K562 (cell line): ENCODE data around the gene PLAGL1. TPM values are rescaled to one million over a fixed set of nuclear protein-coding genes. Genes with fewer than 3 reads are reported as not detected.
A peak's percentile ranks its signal among the peaks of the same experiment; 100 is the strongest.

Source experiments
- ATAC-seq: fragments of 200-7000 bp; cut with Tn5 transposase; 3 replicates; pipeline ENCODE4 v1.9.1; 2020; ENCODE audit warnings: moderate library complexity
- BruUV-seq: library from RNA; stranded (reverse); fragments of 400-500 nt; replicated peaks from 2 replicates; lab custom pipeline; 2021; lab: Mats Ljungman, UMichigan
- CTCF ChIA-PET: fragments of 300-600 bp; formaldehyde crosslinking; extraction: SDS; loops from one replicate; lab custom pipeline; 2021; ENCODE audit warnings: low intra/inter-chr PET ratio; lab: Yijun Ruan, JAX
- POLR2A ChIA-PET: fragments of 300-600, 350-650 bp; sonication (Branson Sonifier 250); formaldehyde crosslinking; extraction: SDS; loops from one replicate; lab custom pipeline; 2021; ENCODE audit warnings: antibody characterized with exemption, inconsistent platforms; lab: Yijun Ruan, JAX
- DNase-seq, 4 experiments: peaks; one replicate each; pipeline versions ENCODE4 v3.0.0 to v3.0.0-alpha.2; 2011 to 2018; ENCODE audit warnings: low spot score in 3 of 4, mixed read lengths in 3 of 4; ENCODE audit errors: extremely low read depth in 1 of 4
- FAIRE-seq: peaks from 2 replicates; lab custom pipeline; 2011; peaks lifted over from hg19 to GRCh38; lab: Jason Lieb, UNC
- H2AFZ ChIP-seq: 2 replicates; pipeline ENCODE4 v1.6.0; 2011; ENCODE audit warnings: low read depth, low read length, control low read depth, inconsistent platforms
- H3K27ac ChIP-seq: fragments of 200-600 bp; 3 replicates; pipeline ENCODE4 v1.8.0; 2011; ENCODE audit warnings: low read depth, mild to moderate bottlenecking, control low read depth, inconsistent platforms, low read length, moderate library complexity, mixed read lengths; ENCODE audit errors: extremely low read depth
- H3K27me3 ChIP-seq, 2 experiments: fragments of 300-600 bp in 1 of 2; 2 replicates in 1 of 2; 3 replicates in 1 of 2; pipeline versions ENCODE4 v1.6.0 to v1.8.0; 2011; ENCODE audit warnings: inconsistent platforms in 2 of 2, low read length in 2 of 2, mild to moderate bottlenecking in 1 of 2, mixed read lengths in 1 of 2, moderate library complexity in 1 of 2; ENCODE audit not compliant: control insufficient read depth in 2 of 2, insufficient read depth in 2 of 2
- H3K36me3 ChIP-seq: fragments of 300-600 bp; 3 replicates; pipeline ENCODE4 v1.8.0; 2011; ENCODE audit warnings: mild to moderate bottlenecking, low read length, inconsistent platforms; ENCODE audit not compliant: control insufficient read depth, insufficient read depth
- H3K4me1 ChIP-seq, 2 experiments: fragments of 200-600 bp in 1 of 2; replicated peaks in 1 of 2; 2 replicates in 1 of 2; 3 replicates in 1 of 2; pipeline versions ENCODE4 v1.5.1 to v1.8.0; 2011; ENCODE audit warnings: inconsistent platforms in 2 of 2, low read length in 2 of 2, mild to moderate bottlenecking in 1 of 2, mixed read lengths in 1 of 2, moderate library complexity in 1 of 2; ENCODE audit not compliant: control insufficient read depth in 2 of 2, insufficient read depth in 2 of 2
- H3K4me2 ChIP-seq: 2 replicates; pipeline ENCODE4 v1.6.1; 2011; ENCODE audit warnings: low read length, control low read depth, inconsistent platforms, mixed read lengths; ENCODE audit not compliant: insufficient read depth
- H3K4me3 ChIP-seq: fragments of 200-600 bp; sonication (generic), shearing (Covaris generic); 2 replicates; pipeline ENCODE4 v1.5.1; 2016; ENCODE audit warnings: control low read depth, inconsistent platforms
- H3K79me2 ChIP-seq: fragments of 200-600 bp; 3 replicates; pipeline ENCODE4 v1.8.0; 2011; ENCODE audit warnings: low read length, inconsistent platforms; ENCODE audit not compliant: control insufficient read depth, insufficient read depth
- H3K9ac ChIP-seq, 2 experiments: 2 replicates each; pipeline versions ENCODE4 v1.6.0 to v1.6.1; 2011; ENCODE audit warnings: low read depth in 2 of 2, low read length in 2 of 2, control low read depth in 1 of 2, inconsistent platforms in 1 of 2, mild to moderate bottlenecking in 1 of 2, mixed read lengths in 1 of 2; ENCODE audit not compliant: insufficient read depth in 1 of 2
- H3K9me1 ChIP-seq: one replicate; pipeline ENCODE4 v1.6.0; 2011; ENCODE audit warnings: inconsistent platforms, mild to moderate bottlenecking, low read length, moderate library complexity; ENCODE audit not compliant: control insufficient read depth, insufficient read depth
- H3K9me3 ChIP-seq: replicated peaks from 2 replicates; pipeline ENCODE4 v1.5.1; 2011; ENCODE audit warnings: low read depth, low read length, inconsistent platforms; ENCODE audit not compliant: control insufficient read depth, insufficient read depth
- H4K20me1 ChIP-seq: replicated peaks from 2 replicates; pipeline ENCODE4 v1.6.1; 2011; ENCODE audit warnings: low read length, inconsistent platforms, mixed read lengths; ENCODE audit not compliant: control insufficient read depth, insufficient read depth
- FOXM1 ChIP-seq, 2 experiments: fragments of 450-650 bp in 1 of 2; sonication (generic) in 1 of 2; formaldehyde crosslinking in 1 of 2; IDR thresholded peaks; 2 replicates each; pipeline versions ENCODE4 v1.6.1 to v1.9.0; 2017 to 2022; ENCODE audit warnings: low read depth in 2 of 2, mild to moderate bottlenecking in 2 of 2, missing genetic modification reagents in 1 of 2, moderate library complexity in 1 of 2
- GABPA ChIP-seq: fragments of 200-800 bp; sonication (Bioruptor generic); conservative IDR thresholded peaks from 2 replicates; pipeline ENCODE4 v1.6.1; 2016; ENCODE audit warnings: low read depth, missing genetic modification characterization, missing compliant biosample characterization
- MAZ ChIP-seq, 2 experiments: fragments of 450-650 bp in 1 of 2; sonication (generic) in 1 of 2; formaldehyde crosslinking; IDR thresholded peaks in 1 of 2; conservative IDR thresholded peaks in 1 of 2; 2 replicates each; pipeline versions ENCODE4 v1.4.0 to v1.5.0; 2020; ENCODE audit warnings: mild to moderate bottlenecking in 1 of 2, missing genetic modification reagents in 1 of 2
- NCOR1 ChIP-seq: fragments of 450-650 bp; IDR thresholded peaks from 2 replicates; pipeline ENCODE4 v1.6.1; 2016; ENCODE audit warnings: mild to moderate bottlenecking, moderate library complexity
- ZNF12 ChIP-seq: sonication (generic); formaldehyde crosslinking; IDR thresholded peaks from 2 replicates; pipeline ENCODE4 v1.4.0; 2020; ENCODE audit warnings: mild to moderate bottlenecking, missing genetic modification reagents
- WGBS: fragments of 100-300 bp; shearing (Covaris generic); methylation state at CpG from one replicate; pipeline ENCODE4 v1.1.6; 2016; ENCODE audit warnings: low coverage, mixed read lengths; ENCODE audit not compliant: insufficient coverage; ENCODE audit errors: missing lambda C conversion rate; 5-methylcytosine and 5-hydroxymethylcytosine counted together
- in situ Hi-C: fragments of 300-500 bp; cut with MboI; formaldehyde crosslinking; loops from 4 replicates; pipeline ENCODE4 v1.15.0; 2018; ENCODE audit warnings: inconsistent platforms, mixed read lengths
- intact Hi-C: fragments of 100-400 bp; cut with micrococcal nuclease; formaldehyde crosslinking; loops from 2 replicates; pipeline ENCODE4 v1.14.2; 2022
- polyA plus RNA-seq, 8 experiments: library from polyadenylated mRNA; depleted of rRNA in 4 of 8; stranded (reverse) in 5 of 8; unstranded in 3 of 8; fragments of >200 nt; fragmentation: Nextera tagmentation in 2 of 8; fragmentation: Illumina TruSeq in 1 of 8; extraction: Ambion mirVana in 2 of 8; extraction: Trizol in 1 of 8; gene quantifications; 2 replicates each; pipeline versions ENCODE4 v1.2.1 to v1.2.3, GENCODE V29; 2011 to 2014; ENCODE audit warnings: inconsistent platforms in 1 of 8, missing spikeins in 1 of 8
- total RNA-seq, 7 experiments: library from RNA; depleted of rRNA in 6 of 7; stranded (reverse); fragments of >200 nt in 6 of 7; fragmentation: Illumina TruSeq in 2 of 7; extraction: Trizol in 2 of 7; gene quantifications; 2 replicates each; pipeline versions ENCODE4 v1.2.1 to v1.2.3, GENCODE V29; 2011 to 2021; ENCODE audit warnings: low replicate concordance in 1 of 7
- TF ChIP-seq, protein P1 (sequence below): fragments of 450-650 bp; formaldehyde crosslinking; IDR thresholded peaks from 2 replicates; pipeline ENCODE4 v1.4.0; 2020; ENCODE audit warnings: mild to moderate bottlenecking, moderate library complexity
- TF ChIP-seq, protein P2 (sequence below): fragments of 200-800 bp; sonication (Bioruptor generic); IDR thresholded peaks from 2 replicates; pipeline ENCODE4 v1.6.1; 2017; ENCODE audit warnings: missing genetic modification characterization, missing compliant biosample characterization
- TF ChIP-seq, protein P3 (sequence below): sonication (generic); formaldehyde crosslinking; IDR thresholded peaks from 2 replicates; pipeline ENCODE4 v1.8.0; 2022; ENCODE audit warnings: missing genetic modification reagents, mild to moderate bottlenecking, moderate library complexity, borderline replicate concordance
- TF ChIP-seq, protein P4 (sequence below), 3 experiments: fragments of 200-800 bp in 1 of 3; sonication (Bioruptor generic) in 1 of 3; sonication (generic) in 1 of 3; formaldehyde crosslinking in 1 of 3; IDR thresholded peaks; 2 replicates each; pipeline versions ENCODE4 v1.6.1 to v1.8.0; 2016 to 2022; ENCODE audit warnings: mild to moderate bottlenecking in 2 of 3, missing compliant biosample characterization in 2 of 3, missing genetic modification characterization in 2 of 3, missing genetic modification reagents in 1 of 3
- TF ChIP-seq, protein P5 (sequence below), 3 experiments: fragments of 200-800 bp in 1 of 3; fragments of 250-450 bp in 1 of 3; fragments of 450-650 bp in 1 of 3; sonication (Bioruptor Pico) in 1 of 3; sonication (Bioruptor generic) in 1 of 3; formaldehyde crosslinking in 1 of 3; IDR thresholded peaks; 2 replicates each; pipeline versions ENCODE4 v1.6.1 to v1.8.0; 2016 to 2022; ENCODE audit warnings: mild to moderate bottlenecking in 2 of 3, missing genetic modification characterization in 2 of 3, missing compliant biosample characterization in 1 of 3, moderate library complexity in 1 of 3

The PLAGL1 gene
- total and polyA plus RNA-seq, 9 of the 15 experiments (the other 6 are each of a cell fraction or from before 2014, with no cell fraction given), result 4.9 to 29.6 (median 13.2) TPM

DNA sequence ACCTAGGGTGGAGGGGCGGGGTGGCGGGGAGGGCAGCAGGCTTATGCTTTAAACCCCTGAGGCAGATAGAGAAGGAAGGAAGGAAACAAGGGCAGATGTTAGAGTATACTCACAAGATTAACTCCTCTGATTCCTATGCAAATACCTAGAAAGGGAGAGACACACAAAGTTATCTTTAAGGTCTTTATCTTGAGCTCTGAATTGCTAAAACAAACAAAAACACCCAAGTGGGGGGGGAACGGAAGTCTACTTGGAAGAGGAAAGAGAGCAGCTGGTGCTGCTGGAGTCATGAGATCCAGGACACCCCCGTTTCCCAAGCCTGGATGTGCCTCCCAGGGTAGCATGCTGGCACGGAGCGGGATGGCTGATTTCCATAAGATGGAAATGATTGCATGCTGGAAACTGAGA, 43.4 kb downstream of the PLAGL1 start:
- Histone ChIP-seq H3K36me3 (peaks cover 9% of the 10 kb centered on the region; the same call in 2 of the 3 replicates), H3K79me2 (no peaks in the 10 kb centered on the region), H3K9me3 (no peaks in the 10 kb centered on the region), H3K4me3 (no peak overlapping the region), H4K20me1 (no peaks in the 10 kb centered on the region), H3K27me3 (no peaks in the 10 kb centered on the region), H2AFZ (no peak overlapping the region), H3K27ac (no peak overlapping the region), H3K4me2 (no peak overlapping the region), H3K9me1 (no peaks in the 10 kb centered on the region), H3K9ac (no peak overlapping the region), H3K4me1 (peaks cover 0 to 14% of the 10 kb centered on the region in 2 experiments; a peak in 4 of 5 replicates)
- CTCF ChIA-PET, result no interaction called here
- DNase-seq, result peak in 2 of 4 experiments; percentile 26 to 36
- POLR2A ChIA-PET, result interaction anchor here (0.6 to 1.7 kb wide), 2 partner anchors 11 to 99 kb away, joined by 3 to 7 read pairs; no protein-coding TSS in a partner anchor
- no TSS peak for BruUV-seq
- in situ Hi-C loops, result no loop called here
- no peak for FAIRE-seq
- 22% methylated on average over 6 of the region's 6 CpGs for WGBS
- no peak for ATAC-seq
- intact Hi-C loops, result no loop called here
- TF ChIP-seq NCOR1, result peak; percentile 23; the same call in 1 of the 2 replicates
- TF ChIP-seq ZNF12 (CRISPR knock-in tag), result no peak
- TF ChIP-seq, protein P1, sequence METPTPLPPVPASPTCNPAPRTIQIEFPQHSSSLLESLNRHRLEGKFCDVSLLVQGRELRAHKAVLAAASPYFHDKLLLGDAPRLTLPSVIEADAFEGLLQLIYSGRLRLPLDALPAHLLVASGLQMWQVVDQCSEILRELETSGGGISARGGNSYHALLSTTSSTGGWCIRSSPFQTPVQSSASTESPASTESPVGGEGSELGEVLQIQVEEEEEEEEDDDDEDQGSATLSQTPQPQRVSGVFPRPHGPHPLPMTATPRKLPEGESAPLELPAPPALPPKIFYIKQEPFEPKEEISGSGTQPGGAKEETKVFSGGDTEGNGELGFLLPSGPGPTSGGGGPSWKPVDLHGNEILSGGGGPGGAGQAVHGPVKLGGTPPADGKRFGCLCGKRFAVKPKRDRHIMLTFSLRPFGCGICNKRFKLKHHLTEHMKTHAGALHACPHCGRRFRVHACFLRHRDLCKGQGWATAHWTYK (CRISPR knock-in tag), result no peak
- TF ChIP-seq, protein P2, sequence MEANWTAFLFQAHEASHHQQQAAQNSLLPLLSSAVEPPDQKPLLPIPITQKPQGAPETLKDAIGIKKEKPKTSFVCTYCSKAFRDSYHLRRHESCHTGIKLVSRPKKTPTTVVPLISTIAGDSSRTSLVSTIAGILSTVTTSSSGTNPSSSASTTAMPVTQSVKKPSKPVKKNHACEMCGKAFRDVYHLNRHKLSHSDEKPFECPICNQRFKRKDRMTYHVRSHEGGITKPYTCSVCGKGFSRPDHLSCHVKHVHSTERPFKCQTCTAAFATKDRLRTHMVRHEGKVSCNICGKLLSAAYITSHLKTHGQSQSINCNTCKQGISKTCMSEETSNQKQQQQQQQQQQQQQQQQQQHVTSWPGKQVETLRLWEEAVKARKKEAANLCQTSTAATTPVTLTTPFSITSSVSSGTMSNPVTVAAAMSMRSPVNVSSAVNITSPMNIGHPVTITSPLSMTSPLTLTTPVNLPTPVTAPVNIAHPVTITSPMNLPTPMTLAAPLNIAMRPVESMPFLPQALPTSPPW (CRISPR knock-in tag), result peak; percentile 78
- TF ChIP-seq GABPA (tag), result peak; percentile 61
- TF ChIP-seq, protein P3, sequence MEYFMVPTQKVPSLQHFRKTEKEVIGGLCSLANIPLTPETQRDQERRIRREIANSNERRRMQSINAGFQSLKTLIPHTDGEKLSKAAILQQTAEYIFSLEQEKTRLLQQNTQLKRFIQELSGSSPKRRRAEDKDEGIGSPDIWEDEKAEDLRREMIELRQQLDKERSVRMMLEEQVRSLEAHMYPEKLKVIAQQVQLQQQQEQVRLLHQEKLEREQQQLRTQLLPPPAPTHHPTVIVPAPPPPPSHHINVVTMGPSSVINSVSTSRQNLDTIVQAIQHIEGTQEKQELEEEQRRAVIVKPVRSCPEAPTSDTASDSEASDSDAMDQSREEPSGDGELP (CRISPR knock-in tag), result peak; percentile 32; the same call in 1 of the 2 replicates
- TF ChIP-seq, protein P4, sequence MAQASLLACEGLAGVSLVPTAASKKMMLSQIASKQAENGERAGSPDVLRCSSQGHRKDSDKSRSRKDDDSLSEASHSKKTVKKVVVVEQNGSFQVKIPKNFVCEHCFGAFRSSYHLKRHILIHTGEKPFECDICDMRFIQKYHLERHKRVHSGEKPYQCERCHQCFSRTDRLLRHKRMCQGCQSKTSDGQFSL (CRISPR knock-in tag; IDR thresholded peaks at IDR 0.05), result peak; percentile 75
- TF ChIP-seq, protein P4 (tag; IDR thresholded peaks at IDR 0.05), result peak in 1 of 2 experiments; percentile 52; a peak in 1 of 4 replicates
- TF ChIP-seq, protein P5, sequence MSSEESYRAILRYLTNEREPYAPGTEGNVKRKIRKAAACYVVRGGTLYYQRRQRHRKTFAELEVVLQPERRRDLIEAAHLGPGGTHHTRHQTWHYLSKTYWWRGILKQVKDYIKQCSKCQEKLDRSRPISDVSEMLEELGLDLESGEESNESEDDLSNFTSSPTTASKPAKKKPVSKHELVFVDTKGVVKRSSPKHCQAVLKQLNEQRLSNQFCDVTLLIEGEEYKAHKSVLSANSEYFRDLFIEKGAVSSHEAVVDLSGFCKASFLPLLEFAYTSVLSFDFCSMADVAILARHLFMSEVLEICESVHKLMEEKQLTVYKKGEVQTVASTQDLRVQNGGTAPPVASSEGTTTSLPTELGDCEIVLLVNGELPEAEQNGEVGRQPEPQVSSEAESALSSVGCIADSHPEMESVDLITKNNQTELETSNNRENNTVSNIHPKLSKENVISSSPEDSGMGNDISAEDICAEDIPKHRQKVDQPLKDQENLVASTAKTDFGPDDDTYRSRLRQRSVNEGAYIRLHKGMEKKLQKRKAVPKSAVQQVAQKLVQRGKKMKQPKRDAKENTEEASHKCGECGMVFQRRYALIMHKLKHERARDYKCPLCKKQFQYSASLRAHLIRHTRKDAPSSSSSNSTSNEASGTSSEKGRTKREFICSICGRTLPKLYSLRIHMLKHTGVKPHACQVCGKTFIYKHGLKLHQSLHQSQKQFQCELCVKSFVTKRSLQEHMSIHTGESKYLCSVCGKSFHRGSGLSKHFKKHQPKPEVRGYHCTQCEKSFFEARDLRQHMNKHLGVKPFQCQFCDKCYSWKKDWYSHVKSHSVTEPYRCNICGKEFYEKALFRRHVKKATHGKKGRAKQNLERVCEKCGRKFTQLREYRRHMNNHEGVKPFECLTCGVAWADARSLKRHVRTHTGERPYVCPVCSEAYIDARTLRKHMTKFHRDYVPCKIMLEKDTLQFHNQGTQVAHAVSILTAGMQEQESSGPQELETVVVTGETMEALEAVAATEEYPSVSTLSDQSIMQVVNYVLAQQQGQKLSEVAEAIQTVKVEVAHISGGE (CRISPR knock-in tag; IDR thresholded peaks at IDR 0.05), result 0 out of 6 replicates have a peak, but pooled peaks of 1 of the 3 experiments have one; percentile 24
- no peak for TF ChIP-seq FOXM1 (IDR thresholded peaks at IDR 0.05; ENCODE audit: low read depth)
- TF ChIP-seq FOXM1 (CRISPR knock-in tag; IDR thresholded peaks at IDR 0.05; ENCODE audit: low read depth), result no peak
- 0 out of 4 replicates have a peak, but pooled peaks of 1 of the 2 experiments have one; percentile 7 for TF ChIP-seq MAZ (CRISPR knock-in tag; conservative IDR thresholded peaks at IDR 0.05 in 1 of 2, IDR thresholded peaks at IDR 0.05 in 1 of 2)
